GM12878 (cell line): ENCODE data around the gene COPZ1. TPM values are rescaled to one million over a fixed set of nuclear protein-coding genes. Genes with fewer than 3 reads are reported as not detected.

Experiments used
- ATAC-seq: fragments of 200-7000 bp; cut with Tn5 transposase; 3 replicates; pipeline ENCODE4 v1.9.1; 2020; ENCODE audit warnings: mild to moderate bottlenecking, moderate library complexity
- BruUV-seq: library from RNA; stranded (reverse); fragments of 400-500 nt; replicated peaks from 2 replicates; lab custom pipeline; 2021; lab: Mats Ljungman, UMichigan
- CTCF ChIA-PET: fragments of 300-600 bp; sonication (Branson Sonifier 250); formaldehyde crosslinking; extraction: SDS; loops from one replicate; lab custom pipeline; 2021; ENCODE audit warnings: inconsistent platforms; lab: Yijun Ruan, JAX
- POLR2A ChIA-PET: fragments of 350-600 bp; formaldehyde crosslinking; extraction: SDS; loops from one replicate; lab custom pipeline; 2021; ENCODE audit warnings: inconsistent platforms; lab: Charles Lee
- RAD21 ChIA-PET: fragments of 300-600 bp; sonication (Branson Sonifier 250); formaldehyde crosslinking; loops from one replicate; lab custom pipeline; 2023; ENCODE audit warnings: antibody characterized with exemption; ENCODE audit not compliant: unreplicated experiment; lab: Charles Lee
- SMC1A ChIA-PET: fragments of 300-600 bp; sonication (Branson Sonifier 250); formaldehyde crosslinking; loops from one replicate; lab custom pipeline; 2023; ENCODE audit not compliant: unreplicated experiment, uncharacterized antibody; lab: Charles Lee
- DNase-seq: peaks from one replicate; pipeline ENCODE4 v3.0.0-alpha.2; 2011; ENCODE audit warnings: low read depth, low spot score
- FAIRE-seq: peaks from 3 replicates; lab custom pipeline; 2011; peaks lifted over from hg19 to GRCh38; lab: Jason Lieb, UNC
- H2AFZ ChIP-seq: 2 replicates; pipeline ENCODE4 v1.6.0; 2011; ENCODE audit warnings: low read depth, low read length, control low read depth; ENCODE audit not compliant: control insufficient read depth
- H3K27ac ChIP-seq: 2 replicates; pipeline ENCODE4 v1.5.1; 2011; ENCODE audit warnings: control low read depth; ENCODE audit not compliant: control insufficient read depth, insufficient read depth
- H3K27me3 ChIP-seq, 2 experiments: replicated peaks in 1 of 2; 2 replicates each; pipeline versions ENCODE4 v1.6.0 to v1.6.1; 2011; ENCODE audit warnings: low read length in 1 of 2; ENCODE audit not compliant: control insufficient read depth in 2 of 2, insufficient read depth in 2 of 2
- H3K36me3 ChIP-seq, 2 experiments: 2 replicates each; pipeline ENCODE4 v1.5.1; 2011; ENCODE audit warnings: low read length in 1 of 2; ENCODE audit not compliant: control insufficient read depth in 2 of 2, insufficient read depth in 2 of 2
- H3K4me1 ChIP-seq: 2 replicates; pipeline ENCODE4 v1.6.1; 2011; ENCODE audit warnings: mild to moderate bottlenecking, low read length, moderate library complexity, mixed read lengths; ENCODE audit not compliant: control insufficient read depth, insufficient read depth
- H3K4me2 ChIP-seq: 2 replicates; pipeline ENCODE4 v1.6.0; 2011; ENCODE audit warnings: control low read depth; ENCODE audit not compliant: control insufficient read depth, insufficient read depth
- H3K4me3 ChIP-seq: fragments of 200-600 bp; sonication (generic); 2 replicates; pipeline ENCODE4 v1.5.1; 2016
- H3K79me2 ChIP-seq: 2 replicates; pipeline ENCODE4 v1.6.0; 2011; ENCODE audit warnings: low read length; ENCODE audit not compliant: control insufficient read depth, insufficient read depth
- H3K9ac ChIP-seq: 2 replicates; pipeline ENCODE4 v1.8.0; 2011; ENCODE audit warnings: low read length, control low read depth, mixed read lengths; ENCODE audit not compliant: control insufficient read depth, insufficient read depth
- H3K9me3 ChIP-seq: replicated peaks from 3 replicates; pipeline ENCODE4 v1.5.1; 2011; ENCODE audit warnings: mild to moderate bottlenecking, low read length; ENCODE audit not compliant: control insufficient read depth, insufficient read depth
- H4K20me1 ChIP-seq: 2 replicates; pipeline ENCODE4 v1.6.0; 2011; ENCODE audit not compliant: control insufficient read depth, insufficient read depth
- CBX5 ChIP-seq: sonication (generic); IDR thresholded peaks from 2 replicates; pipeline ENCODE4 v1.6.1; 2016; ENCODE audit warnings: low read depth, moderate library complexity, mild to moderate bottlenecking, inconsistent platforms
- CREM ChIP-seq: IDR thresholded peaks from 2 replicates; pipeline ENCODE4 v1.6.1; 2014; ENCODE audit warnings: antibody characterized with exemption, low read depth
- GATAD2B ChIP-seq: fragments of 450-650 bp; conservative IDR thresholded peaks from 2 replicates; pipeline ENCODE4 v1.6.1; 2017; ENCODE audit warnings: low read depth, mild to moderate bottlenecking, moderate library complexity
- LARP7 ChIP-seq: fragments of 450-650 bp; IDR thresholded peaks from 2 replicates; pipeline ENCODE4 v1.6.1; 2017; ENCODE audit warnings: mild to moderate bottlenecking
- NR2C2 ChIP-seq: IDR thresholded peaks from 2 replicates; pipeline ENCODE4 v1.6.1; 2011; ENCODE audit warnings: borderline replicate concordance, low read depth; ENCODE audit not compliant: control insufficient read depth, insufficient read length
- POLR2AphosphoS2 ChIP-seq: IDR thresholded peaks from 2 replicates; pipeline ENCODE4 v1.6.1; 2011; ENCODE audit warnings: low read depth, mild to moderate bottlenecking, low read length, improper control_type of control experiment, moderate library complexity
- POU2F2 ChIP-seq: IDR thresholded peaks from 3 replicates; pipeline ENCODE4 v1.6.1; 2011; ENCODE audit warnings: low read depth, mild to moderate bottlenecking, low read length, borderline replicate concordance
- RB1 ChIP-seq: fragments of 450-650 bp; formaldehyde crosslinking; IDR thresholded peaks from 2 replicates; pipeline ENCODE4 v1.6.1; 2017; ENCODE audit warnings: mild to moderate bottlenecking, borderline replicate concordance
- SP1 ChIP-seq: IDR thresholded peaks from one replicate; pipeline ENCODE4 v1.6.1; 2011; ENCODE audit warnings: low read depth, low read length
- SUZ12 ChIP-seq: fragments of 200-600 bp; sonication (generic); IDR thresholded peaks from one replicate; pipeline ENCODE4 v1.6.1; 2018; ENCODE audit warnings: antibody characterized with exemption, mild to moderate bottlenecking; ENCODE audit not compliant: unreplicated experiment
- YBX1 ChIP-seq: fragments of 450-650 bp; IDR thresholded peaks from 2 replicates; pipeline ENCODE4 v1.6.1; 2016; ENCODE audit warnings: antibody characterized with exemption
- ZBED1 ChIP-seq: IDR thresholded peaks from 2 replicates; pipeline ENCODE4 v1.6.1; 2016; ENCODE audit warnings: borderline replicate concordance
- ZNF622 ChIP-seq: fragments of 450-650 bp; IDR thresholded peaks from 2 replicates; pipeline ENCODE4 v1.6.1; 2017; ENCODE audit warnings: mild to moderate bottlenecking, inconsistent platforms
- WGBS: methylation state at CpG from one replicate; pipeline ENCODE4 v1.1.6; 2016; ENCODE audit warnings: low lambda C conversion rate; ENCODE audit not compliant: insufficient replicate concordance, insufficient coverage; ENCODE audit errors: missing lambda C conversion rate; 5-methylcytosine and 5-hydroxymethylcytosine counted together
- in situ Hi-C: fragments of 300-500 bp; cut with MboI; formaldehyde crosslinking; loops from 9 replicates; pipeline ENCODE4 v1.14.3; 2018; ENCODE audit warnings: mixed read lengths
- intact Hi-C: fragments of 100-400 bp; cut with micrococcal nuclease; formaldehyde crosslinking; loops from one replicate; pipeline ENCODE4 v1.14.2; 2022; ENCODE audit not compliant: unreplicated experiment
- polyA plus RNA-seq, 11 experiments: library from polyadenylated mRNA; depleted of rRNA in 4 of 11; unstranded in 6 of 11; stranded (reverse) in 5 of 11; fragments of >200 nt; fragmentation: Nextera tagmentation in 4 of 11; fragmentation: Illumina TruSeq in 1 of 11; extraction: Ambion mirVana in 4 of 11; extraction: Trizol in 1 of 11; gene quantifications; 1 replicate in 1 of 11; 2 replicates in 10 of 11; pipeline versions ENCODE4 v1.2.1 to v1.2.3, GENCODE V29; 2011 to 2016; ENCODE audit warnings: inconsistent platforms in 2 of 11, missing spikeins in 2 of 11, low read depth in 1 of 11
- total RNA-seq, 4 experiments: library from RNA; depleted of rRNA in 3 of 4; stranded (reverse); fragments of >200 nt in 3 of 4; fragmentation: Illumina TruSeq in 1 of 4; extraction: Trizol in 1 of 4; gene quantifications; 2 replicates each; pipeline versions ENCODE4 v1.2.1 to v1.2.3, GENCODE V29; 2013 to 2021
- TF ChIP-seq, protein P1 (sequence below): IDR thresholded peaks from 2 replicates; pipeline ENCODE4 v1.6.1; 2011; ENCODE audit warnings: low read depth, mild to moderate bottlenecking, low read length, moderate library complexity, borderline replicate concordance; ENCODE audit errors: extremely low read depth

The COPZ1 gene
- total and polyA plus RNA-seq, 10 of the 15 experiments (the other 5 are each of a cell fraction or from before 2014, with no cell fraction given), result 112 to 378 (median 184) TPM

DNA sequence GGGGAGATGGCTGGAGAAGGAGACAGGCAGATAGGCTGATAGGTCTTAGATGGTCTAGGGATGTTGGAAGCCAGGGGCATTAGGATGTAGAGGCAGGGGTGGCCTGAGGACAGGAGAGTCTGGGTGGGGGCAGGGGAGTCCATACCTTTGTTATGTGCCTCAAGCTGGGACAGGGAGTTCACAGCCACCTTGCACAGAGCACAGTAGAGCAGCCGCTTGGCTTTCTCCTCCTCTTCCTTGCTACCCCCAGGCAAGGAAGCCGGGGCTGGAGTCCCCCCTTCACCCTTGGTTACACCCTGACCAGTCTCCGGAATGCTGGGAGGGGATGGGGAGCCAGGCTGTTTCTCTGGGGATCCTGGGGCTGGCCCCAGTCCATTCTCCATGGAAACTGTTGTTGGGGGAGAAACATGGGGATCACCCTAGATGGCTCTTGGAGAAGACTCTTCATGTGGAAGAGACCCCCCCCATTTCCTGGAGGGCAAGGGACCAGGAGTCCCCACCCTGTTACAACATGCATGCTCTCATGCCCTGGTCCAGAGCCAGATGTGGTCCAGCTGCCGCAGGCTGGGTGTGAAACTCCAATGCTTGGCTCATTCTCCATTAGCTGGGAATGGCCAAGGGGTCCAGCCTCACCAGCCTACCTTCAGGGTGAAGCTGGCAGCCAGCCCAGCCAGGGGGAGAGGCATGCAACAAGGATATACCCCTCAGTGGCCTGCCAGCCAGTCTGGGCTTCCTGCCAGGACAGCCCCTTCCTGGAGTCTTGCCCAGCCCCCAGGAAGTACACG is 46.6 kb downstream of the COPZ1 start:
- Histone ChIP-seq H3K4me2 (no peak overlapping the region), H3K27me3 (no peaks in the 10 kb centered on the region), H3K79me2 (no peaks in the 10 kb centered on the region), H3K36me3 (no peaks in the 10 kb centered on the region), H3K4me1 (peaks cover 15% of the 10 kb centered on the region), H3K9me3 (no peaks in the 10 kb centered on the region), H3K27ac (no peak overlapping the region), H3K9ac (no peak overlapping the region; the same call in 1 of the 2 replicates), H2AFZ (no peak overlapping the region)
- ATAC-seq (no peak), FAIRE-seq (no peak)
- ChIA-PET RAD21 (interaction anchor here (0.5 to 2.1 kb wide), 5 partner anchors 9 to 381 kb away, joined by 3 to 5 read pairs (median 3); no protein-coding TSS in a partner anchor), CTCF (interaction anchor here (0.6 to 4.9 kb wide), 17 partner anchors 8 to 157 kb away, joined by 3 to 20 read pairs (median 4); partner anchors contain the start of gene COPZ1)
- TF ChIP-seq CREM (no peak), RB1 (no peak), SUZ12 (no peak), ZBED1 (no peak), SP1 (no peak), POLR2AphosphoS2 (no peak), ZNF622 (no peak), YBX1 (no peak), LARP7 (no peak), GATAD2B (no peak), POU2F2 (no peak), CBX5 (no peak), NR2C2 (no peak)
- TF ChIP-seq, protein P1, sequence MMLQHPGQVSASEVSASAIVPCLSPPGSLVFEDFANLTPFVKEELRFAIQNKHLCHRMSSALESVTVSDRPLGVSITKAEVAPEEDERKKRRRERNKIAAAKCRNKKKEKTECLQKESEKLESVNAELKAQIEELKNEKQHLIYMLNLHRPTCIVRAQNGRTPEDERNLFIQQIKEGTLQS, result no peak
- TF ChIP-seq, all 136 proteins: peak for 0
- no peak overlapping the region for H3K4me3 ChIP-seq
- no TSS peak for BruUV-seq
- POLR2A ChIA-PET, result no interaction called here
- intact Hi-C loops, result loop anchor here (10.0 kb wide), 1 partner anchor 367 kb away; the partner anchor contains the start of genes HOXC8 and HOXC9
- no peak for DNase-seq
- SMC1A ChIA-PET, result interaction anchor here (1.2 to 1.6 kb wide), 3 partner anchors 13 to 120 kb away, joined by 3 to 6 read pairs (median 5); partner anchors contain the start of gene ZNF385A
- 56% methylated on average over 5 of the region's 5 CpGs for WGBS
- H4K20me1 ChIP-seq, result no peaks in the 10 kb centered on the region
- in situ Hi-C loops, result no loop called here
